Neuronal stem cell (in vitro differentiated cells): ENCODE measurements around the gene CDK5R2. TPM values are rescaled to one million over a fixed set of nuclear protein-coding genes. Genes with fewer than 3 reads are reported as not detected.

Experiments
- DNase-seq: peaks from one replicate; pipeline ENCODE4 v3.0.0-alpha.2; 2013; ENCODE audit warnings: low spot score
- H2AFZ ChIP-seq: one replicate; pipeline ENCODE4 v1.6.1; 2013; ENCODE audit warnings: mild to moderate bottlenecking, low read length, inconsistent platforms
- H2AK5ac ChIP-seq: 2 replicates; pipeline ENCODE4 v1.6.1; 2013; ENCODE audit warnings: low read depth, mild to moderate bottlenecking, inconsistent platforms, low read length, moderate library complexity, mixed read lengths
- H2BK120ac ChIP-seq: 2 replicates; pipeline ENCODE4 v1.6.1; 2013; ENCODE audit warnings: low read depth, mild to moderate bottlenecking, inconsistent platforms, low read length, moderate library complexity, mixed read lengths
- H2BK12ac ChIP-seq: one replicate; pipeline ENCODE4 v1.6.1; 2013; ENCODE audit warnings: low read length, inconsistent platforms
- H2BK15ac ChIP-seq: 2 replicates; pipeline ENCODE4 v1.6.1; 2013; ENCODE audit warnings: mild to moderate bottlenecking, low read length, inconsistent platforms, mixed read lengths
- H2BK5ac ChIP-seq: one replicate; pipeline ENCODE4 v1.6.1; 2013; ENCODE audit warnings: inconsistent platforms, mild to moderate bottlenecking, low read length, moderate library complexity
- H3K14ac ChIP-seq: one replicate; pipeline ENCODE4 v1.6.1; 2013; ENCODE audit warnings: low read length, inconsistent platforms
- H3K18ac ChIP-seq: 2 replicates; pipeline ENCODE4 v1.6.1; 2013; ENCODE audit warnings: low read length, inconsistent platforms
- H3K23ac ChIP-seq: 2 replicates; pipeline ENCODE4 v1.6.1; 2013; ENCODE audit warnings: low read depth, mild to moderate bottlenecking, mixed read lengths, low read length, inconsistent platforms; ENCODE audit not compliant: poor library complexity
- H3K27ac ChIP-seq: replicated peaks from 3 replicates; pipeline ENCODE4 v1.5.1; 2013; ENCODE audit warnings: low read length, inconsistent platforms
- H3K27me3 ChIP-seq, 3 experiments: 2 replicates each; pipeline ENCODE4 v1.6.1; 2013; ENCODE audit warnings: low read length in 3 of 3, mild to moderate bottlenecking in 2 of 3, inconsistent platforms in 1 of 3, low read depth in 1 of 3, mixed read lengths in 1 of 3, moderate library complexity in 1 of 3; ENCODE audit not compliant: control insufficient read depth in 3 of 3, insufficient read depth in 3 of 3
- H3K36me3 ChIP-seq, 2 donors: replicated peaks in 1 of 2; 2 replicates each; pipeline ENCODE4 v1.6.1; 2013; ENCODE audit warnings: low read length in 2 of 2; ENCODE audit not compliant: control insufficient read depth in 2 of 2, insufficient read depth in 2 of 2
- H3K4ac ChIP-seq: 2 replicates; pipeline ENCODE4 v1.6.1; 2013; ENCODE audit warnings: inconsistent platforms, mild to moderate bottlenecking, low read length, moderate library complexity
- H3K4me1 ChIP-seq, 2 donors: 1 replicate in 1 of 2; 2 replicates in 1 of 2; pipeline ENCODE4 v1.6.1; 2013; ENCODE audit warnings: low read length in 2 of 2, low read depth in 1 of 2; ENCODE audit not compliant: control insufficient read depth in 2 of 2, insufficient read depth in 1 of 2
- H3K4me2 ChIP-seq: one replicate; pipeline ENCODE4 v1.6.1; 2013; ENCODE audit warnings: mild to moderate bottlenecking, low read length, inconsistent platforms; ENCODE audit not compliant: insufficient read depth, poor library complexity, severe bottlenecking
- H3K4me3 ChIP-seq, 2 donors: 2 replicates each; pipeline ENCODE4 v1.5.1; 2013; ENCODE audit warnings: low read length in 2 of 2, mild to moderate bottlenecking in 2 of 2, inconsistent platforms in 1 of 2, moderate library complexity in 1 of 2
- H3K79me1 ChIP-seq: one replicate; pipeline ENCODE4 v1.6.1; 2013; ENCODE audit warnings: low read depth, mild to moderate bottlenecking, inconsistent platforms, low read length, moderate library complexity
- H3K9ac ChIP-seq: one replicate; pipeline ENCODE4 v1.6.1; 2013; ENCODE audit warnings: mild to moderate bottlenecking, low read depth, low read length, inconsistent platforms; ENCODE audit not compliant: poor library complexity
- H3K9me3 ChIP-seq, 2 donors: replicated peaks in 1 of 2; 2 replicates each; pipeline versions ENCODE3 to v1.6.1; 2013; ENCODE audit warnings: low read length in 2 of 2, mild to moderate bottlenecking in 2 of 2, inconsistent platforms in 1 of 2, low read depth in 1 of 2, mixed read lengths in 1 of 2, moderate library complexity in 1 of 2; ENCODE audit not compliant: control insufficient read depth in 2 of 2, insufficient read depth in 1 of 2
- H4K8ac ChIP-seq: one replicate; pipeline ENCODE4 v1.6.1; 2013; ENCODE audit warnings: low read depth, mild to moderate bottlenecking, inconsistent platforms, low read length, moderate library complexity
- H4K91ac ChIP-seq: one replicate; pipeline ENCODE4 v1.6.1; 2013; ENCODE audit warnings: low read length, low read depth, mild to moderate bottlenecking, inconsistent platforms; ENCODE audit not compliant: poor library complexity
- WGBS, 2 donors: extraction: QIAGEN DNeasy Blood & Tissue Kit; methylation state at CpG; one replicate each; pipeline ENCODE4 v1.1.7; 2013; ENCODE audit warnings: missing lambda C conversion rate in 2 of 2, mixed read lengths in 1 of 2; ENCODE audit not compliant: insufficient read length in 2 of 2, insufficient replicate concordance in 1 of 2; ENCODE audit errors: extremely low coverage in 2 of 2; 5-methylcytosine and 5-hydroxymethylcytosine counted together
- polyA plus RNA-seq, 2 experiments: library from polyadenylated mRNA; stranded (reverse); fragments of 200-250 nt; gene quantifications; one replicate each; pipeline ENCODE4 v1.2.3, GENCODE V29; 2013

Gene CDK5R2
- 0.10 TPM for polyA plus RNA-seq (2013, experiment 1 of 2)
- 0.10 TPM for polyA plus RNA-seq (2013, experiment 2 of 2)

GRCh38 chr2:218959141-218959731, at the start of gene CDK5R2:
Gene CDK5R2 (plus strand): TSS chr2:218959666. CDS start chr2:218959821, 155 bp downstream.
- Histone ChIP-seq H3K27ac (no peak within 1 kb of the TSS), H2BK15ac (peak within 1 kb of the TSS; percentile 98), H3K9ac (peak within 1 kb of the TSS; percentile 88), H2AFZ (peak within 1 kb of the TSS; percentile 99), H2BK120ac (no peak within 1 kb of the TSS), H3K36me3 (no peaks in the 10 kb centered on the region), H4K8ac (no peak within 1 kb of the TSS), H3K14ac (peak within 1 kb of the TSS; percentile 63), H2BK12ac (no peak within 1 kb of the TSS), H3K4me2 (peak within 1 kb of the TSS; percentile 89), H3K4ac (no peak within 1 kb of the TSS), H3K79me1 (no peaks in the 10 kb centered on the region), H4K91ac (no peak within 1 kb of the TSS), H3K9me3 (peaks cover 0 to 2% of the 10 kb centered on the region in 2 donors), H3K23ac (peak within 1 kb of the TSS; percentile 95), H2AK5ac (peak within 1 kb of the TSS; percentile 46), H3K4me3 (peak within 1 kb of the TSS; percentile 70 to 80), H2BK5ac (peak within 1 kb of the TSS; percentile 91), H3K4me1 (peaks cover 11 to 19% of the 10 kb centered on the region in 2 donors), H3K27me3 (peaks cover 18 to 76% (median 63%) of the 10 kb centered on the region in 3 experiments), H3K18ac (peak within 1 kb of the TSS; percentile 84)
- no CpG with 5 or more reads among the region's 37 CpGs for WGBS, 2 donors
- peak; percentile 97 for DNase-seq

GRCh38 chr2:218910741-218911140, 48.7 kb upstream of the CDK5R2 start:
- H3K27ac ChIP-seq = no peak overlapping the region
- H2BK15ac ChIP-seq = no peak overlapping the region
- peak overlapping the region; percentile 62 for H2AFZ ChIP-seq
- H3K79me1 ChIP-seq = no peaks in the 10 kb centered on the region
- no peak overlapping the region for H2BK5ac ChIP-seq
- H3K18ac ChIP-seq = no peak overlapping the region
- no peak overlapping the region for H2AK5ac ChIP-seq
- no peak overlapping the region for H3K4me2 ChIP-seq
- peaks cover 0 to 9% (median 8%) of the 10 kb centered on the region in 3 experiments for H3K27me3 ChIP-seq
- peak overlapping the region in 1 of 2 donors; percentile 2 for H3K4me3 ChIP-seq
- peaks cover 0 to 3% of the 10 kb centered on the region in 2 donors for H3K9me3 ChIP-seq
- H3K36me3 ChIP-seq = no peaks in the 10 kb centered on the region
- H4K8ac ChIP-seq = no peak overlapping the region
- no peak for DNase-seq
- H3K4ac ChIP-seq = no peak overlapping the region
- no peak overlapping the region for H2BK12ac ChIP-seq
- H3K4me1 ChIP-seq = peaks cover 5 to 12% of the 10 kb centered on the region in 2 donors
- no peak overlapping the region for H3K9ac ChIP-seq
- H3K14ac ChIP-seq = no peak overlapping the region
- H3K23ac ChIP-seq = no peak overlapping the region
- WGBS, 2 donors = no CpG with 5 or more reads among the region's 6 CpGs
- H2BK120ac ChIP-seq = no peak overlapping the region
- no peak overlapping the region for H4K91ac ChIP-seq

- no peak overlapping the region for H3K4me3 ChIP-seq
- no peak overlapping the region for H4K91ac ChIP-seq
- H4K8ac ChIP-seq = no peak overlapping the region
- H2AK5ac ChIP-seq = no peak overlapping the region
- H3K23ac ChIP-seq = no peak overlapping the region
- H2BK120ac ChIP-seq = no peak overlapping the region
- H2BK12ac ChIP-seq = no peak overlapping the region
- no peak overlapping the region for H3K4ac ChIP-seq
- H3K79me1 ChIP-seq = no peaks in the 10 kb centered on the region
- no peak overlapping the region for H3K18ac ChIP-seq
- H3K27ac ChIP-seq = no peak overlapping the region
- no peaks in the 10 kb centered on the region for H3K4me1 ChIP-seq
- no peak overlapping the region for H3K4me2 ChIP-seq
- no peaks in the 10 kb centered on the region for H3K36me3 ChIP-seq
- H2AFZ ChIP-seq = no peak overlapping the region
- peaks cover 0 to 5% of the 10 kb centered on the region in 2 donors for H3K9me3 ChIP-seq
- H3K14ac ChIP-seq = no peak overlapping the region
- no peak for DNase-seq
- WGBS, 2 donors = no CpG with 5 or more reads among the region's 1 CpG
- H2BK5ac ChIP-seq = no peak overlapping the region
- H2BK15ac ChIP-seq = no peak overlapping the region
- no peak overlapping the region for H3K9ac ChIP-seq
- no peaks in the 10 kb centered on the region for H3K27me3 ChIP-seq
Observed at GRCh38 chr2:218920504-218920903, 39.0 kb upstream of the CDK5R2 start.

GRCh38 chr2:218924757-218925156, 34.7 kb upstream of the CDK5R2 start:
- no peak for DNase-seq
- no peak overlapping the region for H3K9ac ChIP-seq
- H2BK15ac ChIP-seq = no peak overlapping the region
- H3K14ac ChIP-seq = no peak overlapping the region
- no CpG with 5 or more reads among the region's 2 CpGs for WGBS, 2 donors
- H3K36me3 ChIP-seq = no peaks in the 10 kb centered on the region
- H2BK12ac ChIP-seq = no peak overlapping the region
- H2AFZ ChIP-seq = no peak overlapping the region
- no peaks in the 10 kb centered on the region for H3K79me1 ChIP-seq
- peaks cover 3 to 5% of the 10 kb centered on the region in 2 donors for H3K9me3 ChIP-seq
- H4K91ac ChIP-seq = no peak overlapping the region
- no peak overlapping the region for H2BK5ac ChIP-seq
- no peaks in the 10 kb centered on the region for H3K4me1 ChIP-seq
- H2AK5ac ChIP-seq = no peak overlapping the region
- no peak overlapping the region for H3K18ac ChIP-seq
- no peak overlapping the region for H3K4ac ChIP-seq
- no peak overlapping the region for H3K27ac ChIP-seq
- H4K8ac ChIP-seq = no peak overlapping the region
- H3K4me3 ChIP-seq = no peak overlapping the region
- no peak overlapping the region for H3K23ac ChIP-seq
- H3K4me2 ChIP-seq = no peak overlapping the region
- H2BK120ac ChIP-seq = no peak overlapping the region
- H3K27me3 ChIP-seq = no peaks in the 10 kb centered on the region
